HepG2 (cell line): ENCODE results near the gene EGLN1. TPM values are rescaled to one million over a fixed set of nuclear protein-coding genes. Genes with fewer than 3 reads are reported as not detected.

Experiments
- CAMTA2 ChIP-seq: sonication (generic); formaldehyde crosslinking; IDR thresholded peaks from 2 replicates; pipeline ENCODE4 v1.4.0; 2020; ENCODE audit warnings: mild to moderate bottlenecking, missing genetic modification reagents, borderline replicate concordance
- MXI1 ChIP-seq: IDR thresholded peaks from 3 replicates; pipeline ENCODE4 v1.6.1; 2012; ENCODE audit warnings: low read depth, low read length, inconsistent platforms, borderline replicate concordance
- PRMT3 ChIP-seq: sonication (generic); formaldehyde crosslinking; IDR thresholded peaks from 2 replicates; pipeline ENCODE4 v1.8.1; 2022; ENCODE audit warnings: low read depth, mild to moderate bottlenecking, moderate library complexity, missing genetic modification reagents, borderline replicate concordance
- RBM39 ChIP-seq: fragments of 200-400 bp; formaldehyde crosslinking; IDR thresholded peaks from one replicate; pipeline ENCODE4 v1.6.1; 2018; ENCODE audit warnings: antibody characterized with exemption, mild to moderate bottlenecking, low read depth, low read length; ENCODE audit not compliant: poor library complexity, severe bottlenecking
- SKI ChIP-seq: fragments of 450-650 bp; IDR thresholded peaks from one replicate; pipeline ENCODE4 v1.6.1; 2018; ENCODE audit warnings: mild to moderate bottlenecking; ENCODE audit not compliant: partially characterized antibody
- SMAD1 ChIP-seq: sonication (generic); formaldehyde crosslinking; IDR thresholded peaks from 2 replicates; pipeline ENCODE4 v1.4.0; 2020; ENCODE audit warnings: missing genetic modification reagents, low read depth, mild to moderate bottlenecking, borderline replicate concordance
- ZBTB38 ChIP-seq: sonication (generic); formaldehyde crosslinking; IDR thresholded peaks from 2 replicates; pipeline ENCODE4 v1.5.1; 2020; ENCODE audit warnings: mild to moderate bottlenecking, missing genetic modification reagents
- ZBTB8A ChIP-seq: sonication (generic); formaldehyde crosslinking; IDR thresholded peaks from 2 replicates; pipeline ENCODE4 v1.4.0; 2020; ENCODE audit warnings: mild to moderate bottlenecking, low read depth, missing genetic modification reagents, borderline replicate concordance
- ZNF615 ChIP-seq: sonication (generic); formaldehyde crosslinking; IDR thresholded peaks from 2 replicates; pipeline ENCODE4 v1.5.0; 2020; ENCODE audit warnings: mild to moderate bottlenecking, missing genetic modification reagents, borderline replicate concordance
- polyA plus RNA-seq, 8 experiments: library from polyadenylated mRNA; depleted of rRNA in 3 of 8; stranded (reverse) in 7 of 8; unstranded in 1 of 8; fragments of >200 nt; fragmentation: Illumina TruSeq in 4 of 8; extraction: Trizol in 4 of 8; gene quantifications; 2 replicates each; pipeline versions ENCODE4 v1.2.1 to v1.2.3, GENCODE V29; 2011 to 2016; ENCODE audit warnings: low read depth in 4 of 8, missing spikeins in 1 of 8, mixed read lengths in 1 of 8; ENCODE audit not compliant: insufficient read depth in 1 of 8
- total RNA-seq, 5 experiments: library from RNA; depleted of rRNA; stranded (reverse); fragments of >200 nt; fragmentation: Illumina TruSeq; extraction: Trizol; gene quantifications; 2 replicates each; pipeline ENCODE4 v1.2.3, GENCODE V29; 2016; ENCODE audit warnings: low read depth in 1 of 5
- TF ChIP-seq, protein P1 (sequence below): sonication (generic); formaldehyde crosslinking; conservative IDR thresholded peaks from 2 replicates; pipeline ENCODE4 v1.4.0; 2020; ENCODE audit warnings: missing genetic modification reagents
- TF ChIP-seq, protein P2 (sequence below), 2 experiments: fragments of 450-650 bp in 1 of 2; sonication (generic) in 1 of 2; formaldehyde crosslinking; IDR thresholded peaks; 2 replicates each; pipeline versions ENCODE4 v1.5.0 to v1.8.0; 2020 to 2022; ENCODE audit warnings: mild to moderate bottlenecking in 1 of 2, missing genetic modification reagents in 1 of 2
- TF ChIP-seq, protein P3 (sequence below): sonication (generic); formaldehyde crosslinking; IDR thresholded peaks from 2 replicates; pipeline ENCODE4 v1.4.0; 2020; ENCODE audit warnings: missing genetic modification reagents
- TF ChIP-seq, protein P4 (sequence below): sonication (generic); formaldehyde crosslinking; IDR thresholded peaks from 2 replicates; pipeline ENCODE4 v1.8.0; 2022; ENCODE audit warnings: mild to moderate bottlenecking, missing genetic modification reagents, moderate library complexity
- TF ChIP-seq, protein P5 (sequence below): sonication (generic); formaldehyde crosslinking; IDR thresholded peaks from 2 replicates; pipeline ENCODE4 v1.4.0; 2020; ENCODE audit warnings: missing genetic modification reagents, borderline replicate concordance
- TF ChIP-seq, protein P6 (sequence below): sonication (generic); formaldehyde crosslinking; IDR thresholded peaks from 2 replicates; pipeline ENCODE4 v1.8.0; 2022; ENCODE audit warnings: mild to moderate bottlenecking, missing genetic modification reagents; ENCODE audit not compliant: insufficient replicate concordance
- TF ChIP-seq, protein P7 (sequence below): sonication (generic); formaldehyde crosslinking; IDR thresholded peaks from 2 replicates; pipeline ENCODE4 v1.5.0; 2020; ENCODE audit warnings: missing genetic modification reagents

Gene EGLN1
- total and polyA plus RNA-seq, 2 of the 13 experiments (the other 11 are each of a cell fraction or from before 2014, with no cell fraction given): 34.4 to 44.1 TPM

DNA sequence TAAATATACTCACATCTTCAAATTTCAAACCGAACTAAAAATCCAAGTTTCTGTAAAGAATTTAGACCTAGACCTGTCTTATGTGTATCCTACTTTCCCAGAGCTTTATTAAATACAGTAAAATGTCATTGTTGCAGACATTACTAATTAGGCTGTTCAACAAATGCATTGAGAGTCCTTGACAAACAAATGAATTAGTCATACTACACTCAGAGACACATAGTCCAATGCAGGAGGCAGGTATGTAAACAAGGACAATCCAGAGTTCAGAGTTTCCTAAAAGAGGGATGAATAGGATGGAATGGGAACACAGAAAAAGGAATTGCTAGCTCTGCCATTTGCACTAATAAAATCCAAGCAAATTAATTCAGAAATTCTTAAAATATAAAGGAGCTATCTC is 1.6 kb upstream of the EGLN1 start (continued):
- TF ChIP-seq, protein P1, sequence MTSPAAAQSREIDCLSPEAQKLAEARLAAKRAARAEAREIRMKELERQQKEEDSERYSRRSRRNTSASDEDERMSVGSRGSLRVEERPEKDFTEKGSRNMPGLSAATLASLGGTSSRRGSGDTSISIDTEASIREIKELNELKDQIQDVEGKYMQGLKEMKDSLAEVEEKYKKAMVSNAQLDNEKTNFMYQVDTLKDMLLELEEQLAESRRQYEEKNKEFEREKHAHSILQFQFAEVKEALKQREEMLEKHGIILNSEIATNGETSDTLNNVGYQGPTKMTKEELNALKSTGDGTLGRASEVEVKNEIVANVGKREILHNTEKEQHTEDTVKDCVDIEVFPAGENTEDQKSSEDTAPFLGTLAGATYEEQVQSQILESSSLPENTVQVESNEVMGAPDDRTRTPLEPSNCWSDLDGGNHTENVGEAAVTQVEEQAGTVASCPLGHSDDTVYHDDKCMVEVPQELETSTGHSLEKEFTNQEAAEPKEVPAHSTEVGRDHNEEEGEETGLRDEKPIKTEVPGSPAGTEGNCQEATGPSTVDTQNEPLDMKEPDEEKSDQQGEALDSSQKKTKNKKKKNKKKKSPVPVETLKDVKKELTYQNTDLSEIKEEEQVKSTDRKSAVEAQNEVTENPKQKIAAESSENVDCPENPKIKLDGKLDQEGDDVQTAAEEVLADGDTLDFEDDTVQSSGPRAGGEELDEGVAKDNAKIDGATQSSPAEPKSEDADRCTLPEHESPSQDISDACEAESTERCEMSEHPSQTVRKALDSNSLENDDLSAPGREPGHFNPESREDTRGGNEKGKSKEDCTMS (CRISPR knock-in tag): no peak
- no peak for TF ChIP-seq CAMTA2 (CRISPR knock-in tag)
- no peak for TF ChIP-seq RBM39
- TF ChIP-seq SKI: peak; percentile 75
- TF ChIP-seq ZBTB8A (CRISPR knock-in tag): no peak
- TF ChIP-seq, protein P2, sequence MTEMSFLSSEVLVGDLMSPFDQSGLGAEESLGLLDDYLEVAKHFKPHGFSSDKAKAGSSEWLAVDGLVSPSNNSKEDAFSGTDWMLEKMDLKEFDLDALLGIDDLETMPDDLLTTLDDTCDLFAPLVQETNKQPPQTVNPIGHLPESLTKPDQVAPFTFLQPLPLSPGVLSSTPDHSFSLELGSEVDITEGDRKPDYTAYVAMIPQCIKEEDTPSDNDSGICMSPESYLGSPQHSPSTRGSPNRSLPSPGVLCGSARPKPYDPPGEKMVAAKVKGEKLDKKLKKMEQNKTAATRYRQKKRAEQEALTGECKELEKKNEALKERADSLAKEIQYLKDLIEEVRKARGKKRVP (CRISPR knock-in tag; IDR thresholded peaks at IDR 0.05): peak in 1 of 2 experiments; percentile 40; a peak in 1 of 4 replicates
- TF ChIP-seq, protein P3, sequence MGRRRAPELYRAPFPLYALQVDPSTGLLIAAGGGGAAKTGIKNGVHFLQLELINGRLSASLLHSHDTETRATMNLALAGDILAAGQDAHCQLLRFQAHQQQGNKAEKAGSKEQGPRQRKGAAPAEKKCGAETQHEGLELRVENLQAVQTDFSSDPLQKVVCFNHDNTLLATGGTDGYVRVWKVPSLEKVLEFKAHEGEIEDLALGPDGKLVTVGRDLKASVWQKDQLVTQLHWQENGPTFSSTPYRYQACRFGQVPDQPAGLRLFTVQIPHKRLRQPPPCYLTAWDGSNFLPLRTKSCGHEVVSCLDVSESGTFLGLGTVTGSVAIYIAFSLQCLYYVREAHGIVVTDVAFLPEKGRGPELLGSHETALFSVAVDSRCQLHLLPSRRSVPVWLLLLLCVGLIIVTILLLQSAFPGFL: no peak
- TF ChIP-seq ZBTB38: no peak
- TF ChIP-seq, protein P4, sequence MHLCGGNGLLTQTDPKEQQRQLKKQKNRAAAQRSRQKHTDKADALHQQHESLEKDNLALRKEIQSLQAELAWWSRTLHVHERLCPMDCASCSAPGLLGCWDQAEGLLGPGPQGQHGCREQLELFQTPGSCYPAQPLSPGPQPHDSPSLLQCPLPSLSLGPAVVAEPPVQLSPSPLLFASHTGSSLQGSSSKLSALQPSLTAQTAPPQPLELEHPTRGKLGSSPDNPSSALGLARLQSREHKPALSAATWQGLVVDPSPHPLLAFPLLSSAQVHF (CRISPR knock-in tag): no peak
- TF ChIP-seq, protein P5, sequence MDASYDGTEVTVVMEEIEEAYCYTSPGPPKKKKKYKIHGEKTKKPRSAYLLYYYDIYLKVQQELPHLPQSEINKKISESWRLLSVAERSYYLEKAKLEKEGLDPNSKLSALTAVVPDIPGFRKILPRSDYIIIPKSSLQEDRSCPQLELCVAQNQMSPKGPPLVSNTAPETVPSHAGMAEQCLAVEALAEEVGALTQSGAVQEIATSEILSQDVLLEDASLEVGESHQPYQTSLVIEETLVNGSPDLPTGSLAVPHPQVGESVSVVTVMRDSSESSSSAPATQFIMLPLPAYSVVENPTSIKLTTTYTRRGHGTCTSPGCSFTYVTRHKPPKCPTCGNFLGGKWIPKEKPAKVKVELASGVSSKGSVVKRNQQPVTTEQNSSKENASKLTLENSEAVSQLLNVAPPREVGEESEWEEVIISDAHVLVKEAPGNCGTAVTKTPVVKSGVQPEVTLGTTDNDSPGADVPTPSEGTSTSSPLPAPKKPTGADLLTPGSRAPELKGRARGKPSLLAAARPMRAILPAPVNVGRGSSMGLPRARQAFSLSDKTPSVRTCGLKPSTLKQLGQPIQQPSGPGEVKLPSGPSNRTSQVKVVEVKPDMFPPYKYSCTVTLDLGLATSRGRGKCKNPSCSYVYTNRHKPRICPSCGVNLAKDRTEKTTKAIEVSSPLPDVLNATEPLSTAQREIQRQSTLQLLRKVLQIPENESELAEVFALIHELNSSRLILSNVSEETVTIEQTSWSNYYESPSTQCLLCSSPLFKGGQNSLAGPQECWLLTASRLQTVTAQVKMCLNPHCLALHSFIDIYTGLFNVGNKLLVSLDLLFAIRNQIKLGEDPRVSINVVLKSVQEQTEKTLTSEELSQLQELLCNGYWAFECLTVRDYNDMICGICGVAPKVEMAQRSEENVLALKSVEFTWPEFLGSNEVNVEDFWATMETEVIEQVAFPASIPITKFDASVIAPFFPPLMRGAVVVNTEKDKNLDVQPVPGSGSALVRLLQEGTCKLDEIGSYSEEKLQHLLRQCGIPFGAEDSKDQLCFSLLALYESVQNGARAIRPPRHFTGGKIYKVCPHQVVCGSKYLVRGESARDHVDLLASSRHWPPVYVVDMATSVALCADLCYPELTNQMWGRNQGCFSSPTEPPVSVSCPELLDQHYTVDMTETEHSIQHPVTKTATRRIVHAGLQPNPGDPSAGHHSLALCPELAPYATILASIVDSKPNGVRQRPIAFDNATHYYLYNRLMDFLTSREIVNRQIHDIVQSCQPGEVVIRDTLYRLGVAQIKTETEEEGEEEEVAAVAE (CRISPR knock-in tag): no peak
- TF ChIP-seq, protein P6, sequence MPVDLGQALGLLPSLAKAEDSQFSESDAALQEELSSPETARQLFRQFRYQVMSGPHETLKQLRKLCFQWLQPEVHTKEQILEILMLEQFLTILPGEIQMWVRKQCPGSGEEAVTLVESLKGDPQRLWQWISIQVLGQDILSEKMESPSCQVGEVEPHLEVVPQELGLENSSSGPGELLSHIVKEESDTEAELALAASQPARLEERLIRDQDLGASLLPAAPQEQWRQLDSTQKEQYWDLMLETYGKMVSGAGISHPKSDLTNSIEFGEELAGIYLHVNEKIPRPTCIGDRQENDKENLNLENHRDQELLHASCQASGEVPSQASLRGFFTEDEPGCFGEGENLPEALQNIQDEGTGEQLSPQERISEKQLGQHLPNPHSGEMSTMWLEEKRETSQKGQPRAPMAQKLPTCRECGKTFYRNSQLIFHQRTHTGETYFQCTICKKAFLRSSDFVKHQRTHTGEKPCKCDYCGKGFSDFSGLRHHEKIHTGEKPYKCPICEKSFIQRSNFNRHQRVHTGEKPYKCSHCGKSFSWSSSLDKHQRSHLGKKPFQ (CRISPR knock-in tag): no peak
- TF ChIP-seq, protein P7, sequence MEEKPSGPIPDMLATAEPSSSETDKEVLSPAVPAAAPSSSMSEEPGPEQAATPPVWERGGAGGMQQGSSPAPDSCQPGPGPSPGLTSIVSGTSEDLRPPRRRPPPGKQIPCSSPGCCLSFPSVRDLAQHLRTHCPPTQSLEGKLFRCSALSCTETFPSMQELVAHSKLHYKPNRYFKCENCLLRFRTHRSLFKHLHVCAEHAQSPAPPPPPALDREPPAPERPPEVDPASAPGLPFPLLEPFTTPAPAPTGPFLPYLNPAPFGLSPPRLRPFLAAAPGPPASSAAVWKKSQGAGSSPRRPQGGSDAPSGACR: no peak
- no peak for TF ChIP-seq PRMT3
- TF ChIP-seq MXI1: peak; percentile 21; the same call in 1 of the 3 replicates
- TF ChIP-seq SMAD1 (CRISPR knock-in tag): no peak
- TF ChIP-seq ZNF615 (CRISPR knock-in tag): no peak
